Activated CD4-positive, alpha-beta T cell treated with anti-CD3 and anti-CD28 coated beads, Interleukin-2, amount 10 ng/mL, durations not matched to agents 24 days and 14 days (primary cell): ENCODE measurements around the gene DYRK3. TPM values are rescaled to one million over a fixed set of nuclear protein-coding genes. Genes with fewer than 3 reads are reported as not detected.

Experiments used
- DNase-seq: peaks from one replicate; pipeline ENCODE4 v3.0.0; 2022
- H3K27ac Mint-ChIP-seq: one replicate; pipeline ENCODE4 v1.8.0; 2022; ENCODE audit warnings: mild to moderate bottlenecking, mixed read lengths
- H3K27me3 Mint-ChIP-seq: one replicate; pipeline ENCODE4 v1.8.0; 2022; ENCODE audit warnings: mixed read lengths
- H3K36me3 Mint-ChIP-seq: one replicate; pipeline ENCODE4 v1.8.0; 2022; ENCODE audit warnings: low read depth, mild to moderate bottlenecking, mixed read lengths
- H3K4me1 Mint-ChIP-seq: one replicate; pipeline ENCODE4 v1.8.0; 2021; ENCODE audit warnings: mixed read lengths
- H3K4me3 Mint-ChIP-seq: one replicate; pipeline ENCODE4 v1.8.0; 2022; ENCODE audit warnings: mild to moderate bottlenecking, moderate library complexity, mixed read lengths
- H3K9me3 Mint-ChIP-seq: one replicate; pipeline ENCODE4 v1.8.0; 2021; ENCODE audit warnings: mixed read lengths
- intact Hi-C: fragments of 100-400 bp; cut with micrococcal nuclease; formaldehyde crosslinking; loops from one replicate; pipeline ENCODE4 v1.15.1; 2023
- total RNA-seq: library from RNA; stranded (reverse); gene quantifications from 2 replicates; pipeline ENCODE4 v1.2.3, GENCODE V29; 2022

The DYRK3 gene
- total RNA-seq, 1 donor from 2014 or later: 16.9 TPM

DNA sequence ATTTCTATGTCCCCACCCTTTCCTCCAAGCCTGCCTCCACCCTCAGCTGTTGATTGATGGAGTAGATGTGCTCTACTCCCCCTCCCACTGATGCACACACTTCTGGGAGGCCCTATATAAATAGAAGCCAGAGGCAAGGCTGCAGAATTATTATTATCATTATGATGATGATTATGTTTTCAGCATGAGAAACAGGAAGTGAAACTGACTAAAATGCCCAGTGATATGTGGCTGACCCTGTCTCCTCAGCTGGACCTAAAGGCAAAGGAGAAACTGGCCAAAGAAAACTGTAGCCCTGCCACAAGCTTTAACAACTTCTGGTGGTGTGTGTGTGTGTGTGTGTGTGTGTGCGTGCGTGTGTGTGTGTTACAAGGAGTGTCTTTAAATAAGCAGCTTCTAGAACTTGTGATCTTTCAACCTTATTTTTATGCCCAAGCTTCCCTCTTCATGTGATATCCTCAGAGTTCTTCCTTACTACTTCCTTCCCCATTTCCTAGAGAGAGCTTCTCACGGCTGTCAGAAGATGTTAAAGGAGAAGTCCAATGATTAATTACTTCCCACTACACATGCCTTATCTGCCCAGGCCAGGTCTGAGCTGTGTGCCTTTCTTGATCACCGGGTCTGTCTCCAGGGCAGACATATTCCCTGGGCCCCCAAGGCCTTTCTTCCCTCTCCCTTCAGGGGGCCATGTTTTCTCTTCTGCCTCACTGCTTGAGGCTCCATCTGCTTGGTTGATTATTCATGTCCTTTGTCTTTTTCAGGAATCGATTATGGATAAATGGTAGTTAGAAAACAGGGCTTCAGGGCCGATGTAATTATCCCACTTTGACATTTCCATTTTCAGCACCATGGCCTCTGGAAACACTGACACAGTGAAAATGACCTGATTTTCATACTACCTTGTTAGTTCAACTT lies 37.8 kb downstream of the DYRK3 start:
- H3K36me3 Mint-ChIP-seq: no peaks in the 10 kb centered on the region
- no peaks in the 10 kb centered on the region for H3K9me3 Mint-ChIP-seq
- H3K4me1 Mint-ChIP-seq: peaks cover 7% of the 10 kb centered on the region
- H3K4me3 Mint-ChIP-seq: no peak overlapping the region
- peaks cover 3% of the 10 kb centered on the region for H3K27me3 Mint-ChIP-seq
- no peak overlapping the region for H3K27ac Mint-ChIP-seq
- DNase-seq: no peak
- intact Hi-C loops: no loop called here

DNA sequence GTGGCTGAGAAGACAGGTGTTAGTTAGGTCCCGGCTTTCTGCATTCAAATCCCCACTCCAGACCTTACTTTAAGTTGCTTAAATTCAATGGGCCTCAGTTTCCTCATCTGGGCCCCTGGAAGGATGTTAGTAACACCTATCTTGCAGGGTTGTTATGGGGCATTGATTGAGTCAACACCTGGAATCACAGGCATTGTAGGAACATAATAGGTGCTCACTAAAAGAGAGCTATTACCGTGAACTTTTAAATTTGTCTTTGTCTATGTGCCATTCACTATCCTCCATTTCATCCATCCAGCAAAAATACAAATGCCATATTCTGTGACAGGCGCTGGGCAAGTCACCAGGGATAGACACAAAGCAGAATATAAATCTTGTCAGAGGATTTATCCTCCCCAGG lies 38.9 kb downstream of the DYRK3 start:
- H3K4me3 Mint-ChIP-seq: no peak overlapping the region
- peaks cover 3% of the 10 kb centered on the region for H3K27me3 Mint-ChIP-seq
- H3K27ac Mint-ChIP-seq: no peak overlapping the region
- no peaks in the 10 kb centered on the region for H3K36me3 Mint-ChIP-seq
- intact Hi-C loops: no loop called here
- no peak for DNase-seq
- peaks cover 9% of the 10 kb centered on the region for H3K4me1 Mint-ChIP-seq
- no peaks in the 10 kb centered on the region for H3K9me3 Mint-ChIP-seq

DNA sequence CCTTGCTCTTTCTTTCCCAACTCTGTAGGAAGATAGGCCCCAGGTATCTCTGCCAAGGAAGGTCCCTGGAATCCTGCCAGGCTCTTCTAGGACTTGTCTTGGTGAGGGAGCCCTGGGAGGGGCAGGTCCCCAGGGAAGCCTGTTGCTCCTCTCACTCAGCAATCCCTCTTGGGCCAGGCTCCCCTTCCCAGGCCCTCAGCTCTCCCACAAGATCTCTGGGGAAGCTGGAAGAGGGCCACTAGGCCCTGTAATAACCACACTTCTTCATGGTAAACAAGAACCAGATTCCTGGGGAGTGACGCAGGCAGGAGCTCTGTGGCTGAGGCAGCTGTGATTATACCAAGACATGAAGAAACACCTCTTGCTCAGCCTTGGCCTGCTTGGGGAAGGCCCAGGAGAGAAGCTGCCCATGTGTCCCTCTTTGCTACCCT lies 39.4 kb downstream of the DYRK3 start:
- H3K4me3 Mint-ChIP-seq: no peak overlapping the region
- intact Hi-C loops: no loop called here
- no peaks in the 10 kb centered on the region for H3K36me3 Mint-ChIP-seq
- DNase-seq: no peak
- peaks cover 3% of the 10 kb centered on the region for H3K27me3 Mint-ChIP-seq
- H3K4me1 Mint-ChIP-seq: peaks cover 13% of the 10 kb centered on the region
- no peaks in the 10 kb centered on the region for H3K9me3 Mint-ChIP-seq
- no peak overlapping the region for H3K27ac Mint-ChIP-seq

DNA sequence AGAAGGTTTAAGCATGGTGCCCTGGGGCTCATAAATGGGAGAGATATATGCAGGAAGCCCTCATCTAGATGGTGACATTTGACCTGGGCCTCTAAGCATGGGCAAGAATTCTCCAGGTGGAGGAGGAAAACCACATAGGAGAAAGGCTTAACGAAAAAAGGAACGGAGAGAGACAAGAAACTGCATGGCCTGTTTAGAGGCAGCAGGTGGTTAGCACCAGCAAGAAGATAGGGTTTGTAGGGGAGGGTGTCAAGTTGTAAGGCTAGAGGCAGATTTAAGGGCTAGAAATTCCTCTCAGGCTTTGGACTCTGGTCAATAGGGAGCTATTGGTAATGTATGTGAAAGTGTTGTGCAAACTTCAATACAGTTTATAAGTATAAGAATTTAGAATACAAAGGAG lies 41.2 kb downstream of the DYRK3 start:
- no peaks in the 10 kb centered on the region for H3K9me3 Mint-ChIP-seq
- no peak overlapping the region for H3K4me3 Mint-ChIP-seq
- DNase-seq: no peak
- no peaks in the 10 kb centered on the region for H3K27me3 Mint-ChIP-seq
- H3K36me3 Mint-ChIP-seq: no peaks in the 10 kb centered on the region
- H3K27ac Mint-ChIP-seq: no peak overlapping the region
- intact Hi-C loops: no loop called here
- H3K4me1 Mint-ChIP-seq: peaks cover 21% of the 10 kb centered on the region

DNA sequence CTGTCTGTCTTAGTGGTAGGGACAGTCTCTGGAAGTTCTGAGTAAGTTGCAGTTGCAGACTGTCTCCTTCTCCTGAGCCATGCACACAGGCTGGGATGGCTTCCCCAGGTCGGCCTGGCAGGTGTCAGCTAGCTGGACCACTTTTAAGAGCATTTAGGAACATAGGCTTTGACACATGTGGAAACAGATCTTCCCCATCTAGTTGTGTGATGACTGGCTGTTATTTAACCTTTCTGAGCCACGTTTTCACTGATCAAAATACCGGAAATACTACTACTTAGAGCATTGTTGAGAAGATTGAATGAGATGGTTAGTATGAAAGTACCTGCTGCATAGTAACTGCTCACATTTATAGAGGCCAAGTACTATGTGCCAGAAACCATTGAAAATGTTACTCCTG lies 43.2 kb downstream of the DYRK3 start:
- Mint-ChIP-seq H3K9me3 (no peaks in the 10 kb centered on the region), H3K27me3 (no peaks in the 10 kb centered on the region), H3K4me1 (peaks cover 29% of the 10 kb centered on the region), H3K4me3 (no peak overlapping the region), H3K27ac (no peak overlapping the region), H3K36me3 (no peaks in the 10 kb centered on the region)
- intact Hi-C loops: no loop called here
- DNase-seq: no peak

DNA sequence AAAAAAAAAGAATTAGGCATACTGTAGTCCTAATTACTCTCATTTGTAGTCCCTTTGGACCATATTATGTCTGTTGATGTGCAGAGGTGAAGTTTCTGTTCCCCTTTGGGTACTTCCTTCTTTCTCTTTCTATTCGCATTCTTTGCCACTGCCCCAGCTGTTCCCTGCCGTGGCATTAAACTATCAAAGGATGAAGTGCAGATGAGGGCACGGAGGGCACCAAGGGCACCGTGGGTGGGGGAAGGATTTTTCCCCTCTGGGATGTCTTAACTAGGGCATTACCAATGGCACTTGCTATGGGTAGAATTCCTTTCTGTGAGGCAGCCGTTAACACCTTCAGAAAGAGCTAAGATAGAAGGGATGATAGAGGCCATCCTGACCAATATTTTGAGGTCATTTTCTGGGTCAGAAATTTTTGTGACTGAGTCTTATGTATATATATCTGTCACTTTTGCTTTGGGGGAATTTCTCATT lies 44.4 kb downstream of the DYRK3 start:
- Mint-ChIP-seq H3K27me3 (peaks cover 7% of the 10 kb centered on the region), H3K9me3 (no peaks in the 10 kb centered on the region), H3K4me1 (peaks cover 37% of the 10 kb centered on the region), H3K36me3 (no peaks in the 10 kb centered on the region), H3K4me3 (peak overlapping the region; percentile 39), H3K27ac (peak overlapping the region; percentile 39)
- intact Hi-C loops: loop anchor here (5.0 kb wide), 1 partner anchor 38 kb away; no protein-coding TSS in a partner anchor
- DNase-seq: peak; percentile 70

DNA sequence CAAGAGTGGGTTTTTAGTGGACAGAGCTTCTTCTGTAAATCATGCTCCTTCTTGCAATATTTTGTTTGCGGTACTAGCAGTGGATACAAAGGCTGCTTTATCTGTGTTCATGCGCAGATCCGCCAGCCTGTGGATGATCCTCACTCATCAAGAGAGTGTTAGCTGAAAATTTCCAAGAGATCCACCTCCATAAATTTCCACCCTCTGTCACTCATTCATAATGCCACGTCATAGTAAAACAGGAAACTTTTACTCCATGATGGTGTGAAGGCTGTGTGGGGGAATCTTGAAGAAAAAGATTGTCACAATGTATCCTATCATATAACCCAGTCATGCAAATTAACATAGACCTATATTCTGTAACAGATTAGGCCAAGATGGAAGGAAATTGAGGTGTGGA lies 44.9 kb downstream of the DYRK3 start:
- H3K27ac Mint-ChIP-seq: peak overlapping the region; percentile 43
- peak overlapping the region; percentile 39 for H3K4me3 Mint-ChIP-seq
- H3K9me3 Mint-ChIP-seq: no peaks in the 10 kb centered on the region
- no peak for DNase-seq
- H3K36me3 Mint-ChIP-seq: no peaks in the 10 kb centered on the region
- H3K4me1 Mint-ChIP-seq: peaks cover 37% of the 10 kb centered on the region
- H3K27me3 Mint-ChIP-seq: peaks cover 7% of the 10 kb centered on the region
- intact Hi-C loops: loop anchor here (5.0 kb wide), 1 partner anchor 37 kb away; no protein-coding TSS in a partner anchor

DNA sequence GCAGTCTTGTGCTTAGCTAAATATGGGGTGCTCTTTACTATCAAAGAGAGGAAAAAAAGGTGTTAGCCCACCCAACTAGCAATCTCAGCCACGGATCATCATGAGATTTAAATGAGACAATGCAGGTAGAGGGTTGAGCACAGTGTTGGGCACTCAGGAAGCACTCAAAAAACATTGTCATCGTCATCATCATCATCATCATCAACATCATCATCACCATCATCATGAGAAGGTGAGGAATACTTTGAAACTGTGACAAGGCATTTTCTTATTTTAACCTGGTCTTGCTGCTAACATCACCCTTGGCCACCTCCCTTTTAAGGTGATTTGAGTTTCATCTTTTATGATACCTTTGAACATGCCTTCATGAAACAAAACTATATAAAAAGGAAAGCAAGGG lies 46.0 kb downstream of the DYRK3 start:
- intact Hi-C loops: loop anchor here (5.0 kb wide), 1 partner anchor 36 kb away; no protein-coding TSS in a partner anchor
- H3K36me3 Mint-ChIP-seq: peaks cover 5% of the 10 kb centered on the region
- H3K27me3 Mint-ChIP-seq: peaks cover 7% of the 10 kb centered on the region
- H3K27ac Mint-ChIP-seq: no peak overlapping the region
- no peak overlapping the region for H3K4me3 Mint-ChIP-seq
- DNase-seq: no peak
- H3K4me1 Mint-ChIP-seq: peaks cover 38% of the 10 kb centered on the region
- no peaks in the 10 kb centered on the region for H3K9me3 Mint-ChIP-seq

DNA sequence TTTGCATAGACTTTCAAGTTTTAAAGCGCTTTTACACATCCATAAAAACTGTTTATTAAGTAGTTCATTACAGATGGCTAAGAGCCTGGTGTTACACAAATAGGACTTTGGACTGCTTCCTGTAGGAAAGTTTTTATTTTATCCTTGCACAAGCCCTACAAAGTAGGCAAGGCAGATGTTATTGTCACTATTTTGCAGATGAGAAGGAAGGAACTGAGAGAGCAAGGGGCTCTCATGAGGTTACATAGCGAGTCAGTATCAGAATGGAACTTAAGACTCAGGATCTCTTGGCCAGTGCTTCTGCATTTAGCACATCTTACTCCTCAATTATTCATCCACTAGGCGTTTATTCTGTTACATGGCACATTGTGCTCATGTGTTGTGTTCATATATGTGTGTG lies 46.8 kb downstream of the DYRK3 start:
- Mint-ChIP-seq H3K4me1 (peaks cover 42% of the 10 kb centered on the region), H3K27ac (no peak overlapping the region), H3K4me3 (no peak overlapping the region), H3K36me3 (peaks cover 10% of the 10 kb centered on the region), H3K9me3 (no peaks in the 10 kb centered on the region), H3K27me3 (peaks cover 7% of the 10 kb centered on the region)
- intact Hi-C loops: loop anchor here (5.0 kb wide), 1 partner anchor 35 kb away; no protein-coding TSS in a partner anchor
- no peak for DNase-seq

DNA sequence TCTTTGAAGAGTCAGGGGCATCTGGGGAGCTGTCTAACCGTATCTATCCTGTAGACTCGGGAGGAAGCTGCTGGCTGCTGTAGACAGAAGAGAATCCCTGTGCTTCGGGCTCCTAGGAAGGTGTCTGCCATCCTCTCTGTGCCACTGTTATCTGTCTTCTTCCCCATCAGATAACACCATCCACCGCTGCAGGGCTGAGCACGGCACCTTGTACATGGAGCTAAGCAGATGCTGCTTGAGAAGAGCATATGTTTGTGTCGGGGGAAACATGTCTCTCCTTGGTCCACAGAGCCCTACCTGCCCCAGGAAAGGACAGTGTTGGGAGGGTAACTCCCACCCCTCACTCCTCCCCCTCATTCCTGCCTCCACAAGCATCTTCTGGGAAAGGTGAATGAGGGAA lies 48.0 kb downstream of the DYRK3 start:
- Mint-ChIP-seq H3K36me3 (peaks cover 12% of the 10 kb centered on the region), H3K9me3 (no peaks in the 10 kb centered on the region), H3K27me3 (peaks cover 7% of the 10 kb centered on the region), H3K4me1 (peaks cover 54% of the 10 kb centered on the region), H3K27ac (peak overlapping the region; percentile 32), H3K4me3 (no peak overlapping the region)
- no peak for DNase-seq
- intact Hi-C loops: loop anchor here (5.0 kb wide), 1 partner anchor 34 kb away; no protein-coding TSS in a partner anchor

DNA sequence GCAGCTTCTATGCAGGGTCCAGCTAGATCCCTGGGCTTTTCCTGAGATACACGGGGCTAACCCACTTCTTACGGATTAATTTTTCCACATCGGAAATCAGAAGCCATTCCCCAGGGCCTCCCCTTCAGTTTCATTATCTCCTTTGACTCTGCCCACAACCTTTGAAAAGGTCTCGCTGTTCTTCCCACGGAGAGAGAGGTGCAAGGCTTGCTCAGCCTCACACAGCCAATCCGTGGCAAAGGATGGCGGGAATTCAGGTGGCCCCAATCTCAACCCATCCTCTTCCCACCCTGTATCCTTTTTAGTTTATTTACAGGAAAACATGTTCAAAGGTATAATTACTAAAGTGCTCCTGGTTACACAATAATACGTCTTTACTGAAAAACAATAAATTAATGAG lies 48.7 kb downstream of the DYRK3 start:
- H3K27ac Mint-ChIP-seq: peak overlapping the region; percentile 83
- H3K27me3 Mint-ChIP-seq: peaks cover 7% of the 10 kb centered on the region
- no peaks in the 10 kb centered on the region for H3K9me3 Mint-ChIP-seq
- H3K4me3 Mint-ChIP-seq: peak overlapping the region; percentile 89
- H3K36me3 Mint-ChIP-seq: peaks cover 12% of the 10 kb centered on the region
- intact Hi-C loops: loop anchor here (1.0 to 5.0 kb wide), 3 partner anchors 33 to 72 kb away; partner anchors contain the start of gene EIF2D
- H3K4me1 Mint-ChIP-seq: peaks cover 54% of the 10 kb centered on the region
- no peak for DNase-seq

DNA sequence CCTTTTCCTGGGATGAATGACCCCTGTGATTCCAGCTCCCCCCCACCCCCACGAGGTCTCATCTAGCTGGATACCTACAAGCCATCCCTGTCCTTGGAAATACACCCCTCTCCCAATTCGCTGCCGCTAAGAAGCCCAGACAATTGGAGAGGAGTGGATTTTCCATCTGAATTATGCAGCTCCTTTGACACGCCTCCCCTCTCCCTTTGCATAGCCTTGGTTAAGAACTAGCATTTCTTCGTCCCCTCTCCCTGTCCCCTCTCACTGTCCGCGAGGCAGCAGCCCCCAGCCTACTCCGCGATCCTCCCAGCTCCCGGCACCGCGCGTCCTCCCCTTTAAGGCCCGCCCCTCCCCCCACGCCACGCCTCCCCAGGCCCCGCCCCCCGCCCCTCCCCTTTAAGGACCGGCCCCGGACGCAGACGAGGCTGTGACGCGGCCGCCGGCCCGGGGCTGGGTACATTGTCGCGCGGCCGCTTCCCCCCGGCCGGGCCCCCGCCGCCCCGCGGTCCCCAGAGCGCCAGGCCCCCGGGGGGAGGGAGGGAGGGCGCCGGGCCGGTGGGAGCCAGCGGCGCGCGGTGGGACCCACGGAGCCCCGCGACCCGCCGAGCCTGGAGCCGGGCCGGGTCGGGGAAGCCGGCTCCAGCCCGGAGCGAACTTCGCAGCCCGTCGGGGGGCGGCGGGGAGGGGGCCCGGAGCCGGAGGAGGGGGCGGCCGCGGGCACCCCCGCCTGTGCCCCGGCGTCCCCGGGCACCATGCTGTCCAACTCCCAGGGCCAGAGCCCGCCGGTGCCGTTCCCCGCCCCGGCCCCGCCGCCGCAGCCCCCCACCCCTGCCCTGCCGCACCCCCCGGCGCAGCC lies 49.4 kb downstream of the DYRK3 start, which contains the start of gene MAPKAPK2:
Gene MAPKAPK2 (plus strand): TSS at position 428 of the 856 bp plus-strand sequence. CDS start 325 bp downstream, at position 753.
- Mint-ChIP-seq H3K4me3 (peak within 1 kb of the TSS; percentile 99), H3K9me3 (no peaks in the 10 kb centered on the region), H3K27me3 (peaks cover 7% of the 10 kb centered on the region), H3K36me3 (peaks cover 12% of the 10 kb centered on the region), H3K27ac (peak within 1 kb of the TSS; percentile 95), H3K4me1 (peaks cover 53% of the 10 kb centered on the region)
- peak; percentile 91 for DNase-seq
- intact Hi-C loops: loop anchor here (1.0 to 5.0 kb wide), 3 partner anchors 33 to 72 kb away; partner anchors contain the start of gene EIF2D

DNA sequence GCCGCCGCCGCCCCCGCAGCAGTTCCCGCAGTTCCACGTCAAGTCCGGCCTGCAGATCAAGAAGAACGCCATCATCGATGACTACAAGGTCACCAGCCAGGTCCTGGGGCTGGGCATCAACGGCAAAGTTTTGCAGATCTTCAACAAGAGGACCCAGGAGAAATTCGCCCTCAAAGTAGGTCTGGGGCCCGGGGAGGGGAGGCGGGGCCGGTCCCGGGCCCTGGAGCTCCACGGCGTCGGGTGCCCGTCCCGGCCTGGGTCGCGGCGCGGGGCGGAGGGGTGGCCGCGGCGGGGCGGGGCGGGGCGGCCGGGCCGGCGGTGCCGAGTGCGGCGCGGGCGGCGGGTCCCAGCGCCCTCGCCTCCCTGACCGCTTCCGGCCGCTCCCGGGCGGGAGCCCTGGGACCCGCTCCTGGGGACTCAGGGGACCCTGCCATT lies 50.0 kb downstream of the DYRK3 start:
- no peaks in the 10 kb centered on the region for H3K9me3 Mint-ChIP-seq
- peak overlapping the region; percentile 95 for H3K27ac Mint-ChIP-seq
- H3K27me3 Mint-ChIP-seq: peaks cover 7% of the 10 kb centered on the region
- H3K36me3 Mint-ChIP-seq: peaks cover 12% of the 10 kb centered on the region
- H3K4me1 Mint-ChIP-seq: peaks cover 52% of the 10 kb centered on the region
- intact Hi-C loops: no loop called here
- H3K4me3 Mint-ChIP-seq: peak overlapping the region; percentile 99
- DNase-seq: no peak
